ENCODE data around the gene SZRD1.

DNA sequence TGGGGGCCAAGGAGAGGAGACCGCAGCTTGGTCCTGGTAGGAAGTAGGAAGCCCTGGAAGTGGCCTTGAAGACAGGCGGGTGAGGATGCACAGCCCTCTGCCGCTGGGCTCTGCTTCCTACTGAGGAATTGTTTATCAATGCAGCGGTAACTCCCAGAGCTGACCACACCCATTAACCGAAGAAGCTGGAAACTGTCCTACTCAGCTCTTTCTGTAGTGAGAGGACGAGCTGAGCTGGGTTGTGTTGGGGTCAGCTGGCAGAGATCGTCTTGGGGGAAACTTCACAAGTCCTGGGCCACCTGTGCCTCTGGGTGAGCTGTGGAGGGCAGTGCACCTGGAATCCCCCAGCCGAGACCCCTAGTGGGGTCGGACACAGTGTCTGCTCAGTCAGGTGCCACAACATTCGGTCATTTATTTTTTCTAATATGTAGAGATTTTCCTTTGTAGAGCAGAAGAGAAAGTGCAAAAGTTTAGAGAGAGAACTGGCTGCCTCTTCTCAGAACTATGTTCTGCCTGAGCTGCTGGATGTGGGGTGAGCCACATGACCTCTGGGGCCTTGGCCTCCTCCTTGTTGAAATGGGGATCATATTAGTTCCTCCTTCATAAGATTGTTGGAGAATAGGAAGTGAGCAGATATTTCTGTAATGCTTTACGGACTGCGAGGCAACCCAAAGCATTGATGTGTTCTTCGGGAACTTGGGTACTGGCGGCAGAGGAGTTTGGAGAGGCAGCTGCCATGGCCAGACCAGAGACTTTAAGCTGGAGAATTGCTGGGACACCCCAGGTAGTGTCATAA is 77.1 kb downstream of the SZRD1 start:
- TF ChIP-seq, protein P1, sequence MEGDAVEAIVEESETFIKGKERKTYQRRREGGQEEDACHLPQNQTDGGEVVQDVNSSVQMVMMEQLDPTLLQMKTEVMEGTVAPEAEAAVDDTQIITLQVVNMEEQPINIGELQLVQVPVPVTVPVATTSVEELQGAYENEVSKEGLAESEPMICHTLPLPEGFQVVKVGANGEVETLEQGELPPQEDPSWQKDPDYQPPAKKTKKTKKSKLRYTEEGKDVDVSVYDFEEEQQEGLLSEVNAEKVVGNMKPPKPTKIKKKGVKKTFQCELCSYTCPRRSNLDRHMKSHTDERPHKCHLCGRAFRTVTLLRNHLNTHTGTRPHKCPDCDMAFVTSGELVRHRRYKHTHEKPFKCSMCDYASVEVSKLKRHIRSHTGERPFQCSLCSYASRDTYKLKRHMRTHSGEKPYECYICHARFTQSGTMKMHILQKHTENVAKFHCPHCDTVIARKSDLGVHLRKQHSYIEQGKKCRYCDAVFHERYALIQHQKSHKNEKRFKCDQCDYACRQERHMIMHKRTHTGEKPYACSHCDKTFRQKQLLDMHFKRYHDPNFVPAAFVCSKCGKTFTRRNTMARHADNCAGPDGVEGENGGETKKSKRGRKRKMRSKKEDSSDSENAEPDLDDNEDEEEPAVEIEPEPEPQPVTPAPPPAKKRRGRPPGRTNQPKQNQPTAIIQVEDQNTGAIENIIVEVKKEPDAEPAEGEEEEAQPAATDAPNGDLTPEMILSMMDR (IDR thresholded peaks at IDR 0.05; ENCODE audit: low read depth, low read length, missing input control): no peak
- no peak for TF ChIP-seq YY1 (IDR thresholded peaks at IDR 0.05)
- no peak for TF ChIP-seq TAF1 (conservative IDR thresholded peaks at IDR 0.05)
- TF ChIP-seq, protein P2, sequence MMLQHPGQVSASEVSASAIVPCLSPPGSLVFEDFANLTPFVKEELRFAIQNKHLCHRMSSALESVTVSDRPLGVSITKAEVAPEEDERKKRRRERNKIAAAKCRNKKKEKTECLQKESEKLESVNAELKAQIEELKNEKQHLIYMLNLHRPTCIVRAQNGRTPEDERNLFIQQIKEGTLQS (IDR thresholded peaks at IDR 0.05): no peak
- TF ChIP-seq EGR1 (IDR thresholded peaks at IDR 0.05; ENCODE audit: low read depth in 2 of 2): no peak
- no peak for TF ChIP-seq NR2F2 (IDR thresholded peaks at IDR 0.05)
- TF ChIP-seq, protein P3, sequence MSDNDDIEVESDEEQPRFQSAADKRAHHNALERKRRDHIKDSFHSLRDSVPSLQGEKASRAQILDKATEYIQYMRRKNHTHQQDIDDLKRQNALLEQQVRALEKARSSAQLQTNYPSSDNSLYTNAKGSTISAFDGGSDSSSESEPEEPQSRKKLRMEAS (IDR thresholded peaks at IDR 0.05): no peak
- TF ChIP-seq, protein P4, sequence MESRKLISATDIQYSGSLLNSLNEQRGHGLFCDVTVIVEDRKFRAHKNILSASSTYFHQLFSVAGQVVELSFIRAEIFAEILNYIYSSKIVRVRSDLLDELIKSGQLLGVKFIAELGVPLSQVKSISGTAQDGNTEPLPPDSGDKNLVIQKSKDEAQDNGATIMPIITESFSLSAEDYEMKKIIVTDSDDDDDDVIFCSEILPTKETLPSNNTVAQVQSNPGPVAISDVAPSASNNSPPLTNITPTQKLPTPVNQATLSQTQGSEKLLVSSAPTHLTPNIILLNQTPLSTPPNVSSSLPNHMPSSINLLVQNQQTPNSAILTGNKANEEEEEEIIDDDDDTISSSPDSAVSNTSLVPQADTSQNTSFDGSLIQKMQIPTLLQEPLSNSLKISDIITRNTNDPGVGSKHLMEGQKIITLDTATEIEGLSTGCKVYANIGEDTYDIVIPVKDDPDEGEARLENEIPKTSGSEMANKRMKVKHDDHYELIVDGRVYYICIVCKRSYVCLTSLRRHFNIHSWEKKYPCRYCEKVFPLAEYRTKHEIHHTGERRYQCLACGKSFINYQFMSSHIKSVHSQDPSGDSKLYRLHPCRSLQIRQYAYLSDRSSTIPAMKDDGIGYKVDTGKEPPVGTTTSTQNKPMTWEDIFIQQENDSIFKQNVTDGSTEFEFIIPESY (IDR thresholded peaks at IDR 0.05): no peak
- TF ChIP-seq RXRA (IDR thresholded peaks at IDR 0.05): no peak
- no peak for TF ChIP-seq HNF4G (IDR thresholded peaks at IDR 0.05)

All from liver (tissue), 3 donors.